Measurements from ENCODE around the gene GLIS1.

- TF ChIP-seq CTCF (conservative IDR thresholded peaks at IDR 0.05; ENCODE audit: low read depth, low read length) (no peak), EZH2 (IDR thresholded peaks at IDR 0.05; ENCODE audit: low read length, unreplicated experiment) (no peak)
Measured at GRCh38 chr1:53545663-53546408, 193.1 kb downstream of the GLIS1 start.
